Spleen (tissue), 11 donors: ENCODE data around the gene ZNF503. TPM values are rescaled to one million over a fixed set of nuclear protein-coding genes. Genes with fewer than 3 reads are reported as not detected.
A peak's percentile ranks its signal among the peaks of the same experiment; 100 is the strongest.

Experiments used
- DNase-seq: peaks from one replicate; pipeline ENCODE4 v3.0.0-alpha.2; 2020
- H3K27ac ChIP-seq, 8 donors: fragments of 200-600 bp; sonication (generic) in 7 of 8; 1 replicate in 4 of 8; 2 replicates in 4 of 8; pipeline versions ENCODE4 v1.5.0 to v1.8.0; 2016 to 2021; ENCODE audit warnings: inconsistent platforms in 4 of 8, mild to moderate bottlenecking in 4 of 8, moderate library complexity in 1 of 8
- H3K27me3 ChIP-seq, 7 donors: fragments of 200-600 bp; sonication (generic) in 6 of 7; replicated peaks in 1 of 7; 1 replicate in 4 of 7; 2 replicates in 3 of 7; pipeline versions ENCODE4 v1.5.0 to v1.8.0; 2016 to 2021; ENCODE audit warnings: inconsistent platforms in 3 of 7, mild to moderate bottlenecking in 1 of 7
- H3K36me3 ChIP-seq, 6 donors: fragments of 200-600 bp; sonication (generic) in 5 of 6; 1 replicate in 4 of 6; 2 replicates in 2 of 6; pipeline versions ENCODE4 v1.5.0 to v1.8.0; 2016 to 2021; ENCODE audit warnings: inconsistent platforms in 2 of 6
- H3K4me1 ChIP-seq, 6 donors: fragments of 200-600 bp; sonication (generic) in 5 of 6; 1 replicate in 3 of 6; 2 replicates in 3 of 6; pipeline versions ENCODE4 v1.5.0 to v1.8.0; 2016 to 2021; ENCODE audit warnings: inconsistent platforms in 3 of 6
- H3K4me3 ChIP-seq, 8 donors: fragments of 200-600 bp; sonication (generic) in 7 of 8; 1 replicate in 4 of 8; 2 replicates in 4 of 8; pipeline versions ENCODE4 v1.5.0 to v1.8.0; 2016 to 2021; ENCODE audit warnings: inconsistent platforms in 4 of 8, mild to moderate bottlenecking in 4 of 8, moderate library complexity in 2 of 8
- H3K9me3 ChIP-seq, 8 donors: fragments of 200-600 bp; sonication (generic) in 7 of 8; 1 replicate in 4 of 8; 2 replicates in 4 of 8; pipeline versions ENCODE4 v1.5.0 to v1.8.0; 2016 to 2021; ENCODE audit warnings: inconsistent platforms in 4 of 8
- POLR2A ChIP-seq, 3 donors: fragments of 450-650 bp; IDR thresholded peaks; one replicate each; pipeline ENCODE4 v1.5.1; 2017; ENCODE audit warnings: antibody characterized with exemption in 3 of 3, mild to moderate bottlenecking in 1 of 3
- POLR2AphosphoS5 ChIP-seq, 3 donors: sonication (generic); formaldehyde crosslinking; IDR thresholded peaks; one replicate each; pipeline ENCODE4 v1.5.1; 2017; ENCODE audit warnings: antibody characterized with exemption in 3 of 3
- whole genome bisulfite sequencing, 5 donors: extraction: QIAGEN DNeasy Blood & Tissue Kit in 3 of 5; methylation state at CpG; one replicate each; pipeline versions ENCODE4 v1.1.5 to v1.1.7; 2013 to 2018; 5-methylcytosine and 5-hydroxymethylcytosine counted together
- intact Hi-C: fragments of 100-400 bp; cut with DNase I; formaldehyde crosslinking; loops from one replicate; pipeline ENCODE4 v1.15.0; 2023; ENCODE audit warnings: low total_unique reads
- polyA plus RNA-seq, 3 donors: library from polyadenylated mRNA; stranded (reverse); fragments of 200-250 nt; gene quantifications; one replicate each; pipeline ENCODE4 v1.2.1, GENCODE V29; 2013
- total RNA-seq, 7 donors: library from RNA; depleted of rRNA in 3 of 7; stranded (reverse); fragments of >200 nt in 3 of 7; fragmentation: NEBNext Ultra II Directional in 4 of 7; extraction: Animal tissue kit (Norgen Biotek cat#: 25700) in 4 of 7; gene quantifications; one replicate each; pipeline versions ENCODE4 v1.1.0 to v1.2.1, GENCODE V29; 2016 to 2021
- TF ChIP-seq, protein P1 (sequence below), 11 experiments: fragments of 200-600 bp in 7 of 11; fragments of 450-650 bp in 4 of 11; sonication (generic) in 4 of 11; IDR thresholded peaks in 8 of 11; conservative IDR thresholded peaks in 3 of 11; 1 replicate in 7 of 11; 2 replicates in 4 of 11; pipeline versions ENCODE4 v1.4.0 to v1.8.0; 2016 to 2021; ENCODE audit warnings: antibody characterized with exemption in 11 of 11, inconsistent platforms in 4 of 11, mild to moderate bottlenecking in 1 of 11
- donor health status: healthy with polysubstance abuse.
- donor health status: DM: no; HTN: no; CAD: no; lungs with moderate emphysema.
- donor health status: DM: no; HTN: no; CAD: no.
- donor health status: Bipolar disorder and iron deficiency.
- donor health status: healthy.
- donor health status: DM: no; HTN: no; CAD: no.
- donor health status: DM: yes; HTN: yes; CAD: no.

ZNF503 gene
- total and polyA plus RNA-seq, 10 donors: 3.2 to 25.6 (median 9.3) TPM

DNA sequence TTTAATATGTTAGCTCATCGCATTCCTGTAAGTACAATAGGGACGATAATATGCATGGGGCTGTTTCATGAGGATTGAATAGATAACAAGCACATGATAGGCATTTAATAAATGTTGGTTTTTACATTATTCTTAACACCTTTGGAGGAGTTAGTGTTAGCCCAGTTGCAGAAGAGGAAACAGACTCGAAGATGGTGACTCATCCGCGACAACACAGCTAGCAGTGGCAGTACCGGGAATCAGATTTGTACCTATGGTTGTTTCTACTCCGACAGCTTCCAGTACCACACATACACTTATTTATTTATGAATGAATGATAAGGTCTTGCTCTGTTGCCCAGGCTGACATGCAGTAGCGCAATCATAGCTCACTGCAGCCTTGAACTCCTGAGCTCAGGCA is 32.7 kb upstream of the ZNF503 start:
- DNase-seq: no peak
- Histone ChIP-seq H3K4me1 (peaks cover 7 to 46% (median 29%) of the 10 kb centered on the region in 6 donors), H3K27me3 (peaks cover 0 to 53% (median 0%) of the 10 kb centered on the region in 7 donors), H3K36me3 (peaks cover 0 to 10% (median 0%) of the 10 kb centered on the region in 6 donors), H3K27ac (no peak overlapping the region), H3K9me3 (no peaks in the 10 kb centered on the region), H3K4me3 (no peak overlapping the region)
- TF ChIP-seq, protein P1, sequence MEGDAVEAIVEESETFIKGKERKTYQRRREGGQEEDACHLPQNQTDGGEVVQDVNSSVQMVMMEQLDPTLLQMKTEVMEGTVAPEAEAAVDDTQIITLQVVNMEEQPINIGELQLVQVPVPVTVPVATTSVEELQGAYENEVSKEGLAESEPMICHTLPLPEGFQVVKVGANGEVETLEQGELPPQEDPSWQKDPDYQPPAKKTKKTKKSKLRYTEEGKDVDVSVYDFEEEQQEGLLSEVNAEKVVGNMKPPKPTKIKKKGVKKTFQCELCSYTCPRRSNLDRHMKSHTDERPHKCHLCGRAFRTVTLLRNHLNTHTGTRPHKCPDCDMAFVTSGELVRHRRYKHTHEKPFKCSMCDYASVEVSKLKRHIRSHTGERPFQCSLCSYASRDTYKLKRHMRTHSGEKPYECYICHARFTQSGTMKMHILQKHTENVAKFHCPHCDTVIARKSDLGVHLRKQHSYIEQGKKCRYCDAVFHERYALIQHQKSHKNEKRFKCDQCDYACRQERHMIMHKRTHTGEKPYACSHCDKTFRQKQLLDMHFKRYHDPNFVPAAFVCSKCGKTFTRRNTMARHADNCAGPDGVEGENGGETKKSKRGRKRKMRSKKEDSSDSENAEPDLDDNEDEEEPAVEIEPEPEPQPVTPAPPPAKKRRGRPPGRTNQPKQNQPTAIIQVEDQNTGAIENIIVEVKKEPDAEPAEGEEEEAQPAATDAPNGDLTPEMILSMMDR (IDR thresholded peaks at IDR 0.05 in 8 of 11, conservative IDR thresholded peaks at IDR 0.05 in 3 of 11): no peak
- intact Hi-C loops: no loop called here
- WGBS, 5 donors: 73 to 89% (median 80%) methylated on average over 8 of the region's 8 CpGs

DNA sequence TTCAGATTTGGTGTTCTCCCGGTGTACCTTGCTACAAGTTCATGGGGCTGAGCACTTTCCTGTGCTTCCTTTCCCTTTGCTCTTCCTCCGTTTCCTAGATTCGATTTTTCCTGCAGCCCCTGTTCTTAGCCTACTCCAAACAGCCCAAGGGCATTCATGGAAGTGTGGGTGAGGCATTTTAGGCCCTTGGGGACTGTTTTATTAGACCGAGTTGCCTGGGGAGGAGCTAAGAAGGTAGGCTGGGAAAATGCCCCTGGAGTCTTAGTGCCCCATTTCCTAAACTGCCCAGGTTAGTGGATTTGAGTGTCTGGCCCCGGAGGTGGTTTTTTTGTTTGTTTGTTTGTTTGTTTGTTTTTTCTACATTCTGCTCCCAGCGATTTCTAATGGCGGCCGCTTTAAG is 31.7 kb upstream of the ZNF503 start:
- Histone ChIP-seq H3K9me3 (no peaks in the 10 kb centered on the region), H3K27me3 (peaks cover 0 to 53% (median 0%) of the 10 kb centered on the region in 7 donors), H3K4me1 (peaks cover 7 to 57% (median 31%) of the 10 kb centered on the region in 6 donors), H3K4me3 (no peak overlapping the region), H3K27ac (no peak overlapping the region), H3K36me3 (no peaks in the 10 kb centered on the region)
- WGBS, 5 donors: 73 to 87% (median 77%) methylated on average over 8 of the region's 8 CpGs
- TF ChIP-seq POLR2AphosphoS5 (IDR thresholded peaks at IDR 0.05): no peak
- TF ChIP-seq, protein P1 (IDR thresholded peaks at IDR 0.05 in 8 of 11, conservative IDR thresholded peaks at IDR 0.05 in 3 of 11): no peak
- TF ChIP-seq POLR2A (IDR thresholded peaks at IDR 0.05): no peak
- intact Hi-C loops: no loop called here
- no peak for DNase-seq

DNA sequence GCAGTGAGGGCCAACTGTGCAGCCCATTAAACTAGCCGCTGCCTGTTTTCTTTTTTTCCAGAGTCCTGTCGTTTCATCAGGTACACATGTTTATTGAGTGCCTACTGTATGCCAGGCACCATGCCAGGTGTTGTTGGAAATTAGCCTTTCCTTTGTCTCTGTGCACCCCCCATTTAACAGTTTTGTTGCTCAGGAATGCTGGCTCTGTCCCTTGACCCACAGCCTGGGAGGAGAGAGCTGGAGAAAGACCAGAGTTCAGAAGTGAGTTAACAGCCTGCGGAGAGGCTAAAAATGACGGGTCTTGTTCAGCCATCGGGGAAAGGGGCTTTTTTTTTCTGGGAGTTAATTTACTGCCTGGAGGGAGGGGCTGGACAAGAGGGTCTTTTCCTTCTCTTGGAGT is 31.2 kb upstream of the ZNF503 start:
- no peak overlapping the region for H3K4me3 ChIP-seq
- no peak for DNase-seq
- H3K27me3 ChIP-seq: peaks cover 0 to 53% (median 0%) of the 10 kb centered on the region in 7 donors
- H3K36me3 ChIP-seq: no peaks in the 10 kb centered on the region
- TF ChIP-seq POLR2AphosphoS5 (IDR thresholded peaks at IDR 0.05) (no peak), POLR2A (IDR thresholded peaks at IDR 0.05) (no peak)
- TF ChIP-seq, protein P1 (IDR thresholded peaks at IDR 0.05 in 8 of 11, conservative IDR thresholded peaks at IDR 0.05 in 3 of 11): no peak
- 74 to 91% (median 84%) methylated on average over 5 of the region's 5 CpGs for WGBS, 5 donors
- no peak overlapping the region for H3K27ac ChIP-seq
- H3K4me1 ChIP-seq: peaks cover 7 to 61% (median 33%) of the 10 kb centered on the region in 6 donors
- intact Hi-C loops: no loop called here
- no peaks in the 10 kb centered on the region for H3K9me3 ChIP-seq

GRCh38 chr10:75432176-75432575 is 30.6 kb upstream of the ZNF503 start:
- Histone ChIP-seq H3K27me3 (peaks cover 0 to 53% (median 0%) of the 10 kb centered on the region in 7 donors), H3K36me3 (no peaks in the 10 kb centered on the region), H3K4me3 (peak overlapping the region in 7 of 8 donors; percentile 40 to 71 (median 54)), H3K4me1 (peaks cover 7 to 64% (median 35%) of the 10 kb centered on the region in 6 donors), H3K27ac (peak overlapping the region in 1 of 8 donors; percentile 86), H3K9me3 (no peaks in the 10 kb centered on the region)
- DNase-seq: no peak
- intact Hi-C loops: no loop called here
- TF ChIP-seq, protein P1 (IDR thresholded peaks at IDR 0.05 in 8 of 11, conservative IDR thresholded peaks at IDR 0.05 in 3 of 11): no peak
- TF ChIP-seq POLR2AphosphoS5 (IDR thresholded peaks at IDR 0.05) (no peak), POLR2A (IDR thresholded peaks at IDR 0.05) (no peak)
- 55 to 85% (median 74%) methylated on average over 5 of the region's 5 CpGs for WGBS, 5 donors
